Forelimb muscle (tissue), 1 donor: ENCODE measurements around the gene RSKR. TPM values are rescaled to one million over a fixed set of nuclear protein-coding genes. Genes with fewer than 3 reads are reported as not detected.
"Not testable (repeated sequence)": the region's sequence is repeated elsewhere in the genome, so short reads cannot be mapped to it uniquely, and the experiment has no call there.

ENCODE experiments used
- DNase-seq: peaks from one replicate; pipeline ENCODE4 v3.0.0-alpha.2; 2013; ENCODE audit warnings: low read depth
- polyA plus RNA-seq: library from polyadenylated mRNA; unstranded; fragments of 120-200 nt; gene quantifications from one replicate; pipeline ENCODE4 v1.2.1, GENCODE V29; 2013; ENCODE audit not compliant: insufficient read length

The RSKR gene
- polyA plus RNA-seq: 17.3 TPM

- no peak for DNase-seq
These were observed at the start of gene RSKR for GRCh38 chr17:28613931-28614381. TSS of gene RSKR (minus strand) at chr17:28614185. CDS start at chr17:28614161, 24 bp downstream.

GRCh38 chr17:28663723-28664122, 49.7 kb upstream of the RSKR start:
- DNase-seq: no peak

GRCh38 chr17:28662527-28662829, 48.5 kb upstream of the RSKR start:
- no peak for DNase-seq

- DNase-seq: peak; percentile 62
These were observed 47.9 kb upstream of the RSKR start, which contains the start of the genes SDF2 and SUPT6H for GRCh38 chr17:28661635-28662526. TSS of gene SDF2 (minus strand) at chr17:28661906. CDS start at chr17:28661876, 30 bp downstream. TSS of gene SUPT6H (plus strand) at chr17:28662205. CDS start at chr17:28673402, 11,197 bp downstream.

- DNase-seq: not testable (repeated sequence)
These were observed 45.5 kb upstream of the RSKR start for GRCh38 chr17:28659497-28659881.

GRCh38 chr17:28658766-28659496, 44.9 kb upstream of the RSKR start:
- DNase-seq: not testable (repeated sequence)

- DNase-seq: not testable (repeated sequence)
These were observed 44.4 kb upstream of the RSKR start for GRCh38 chr17:28658342-28658741.

- no peak for DNase-seq
These were observed 43.8 kb upstream of the RSKR start for GRCh38 chr17:28657756-28658155.

GRCh38 chr17:28655160-28655559, 41.2 kb upstream of the RSKR start:
- DNase-seq: no peak

GRCh38 chr17:28648698-28649097, 34.7 kb upstream of the RSKR start:
- no peak for DNase-seq

GRCh38 chr17:28646039-28646754, 32.2 kb upstream of the RSKR start:
- no peak for DNase-seq

- DNase-seq: no peak
These were observed 31.6 kb upstream of the RSKR start for GRCh38 chr17:28645576-28645939.

- peak; percentile 87 for DNase-seq
These were observed 31.0 kb upstream of the RSKR start, which contains the start of gene BLTP2 for GRCh38 chr17:28644787-28645575. TSS of gene BLTP2 (minus strand) at chr17:28645158. CDS start at chr17:28645056, 102 bp downstream.

- no peak for DNase-seq
These were observed 30.2 kb upstream of the RSKR start for GRCh38 chr17:28643983-28644786.

GRCh38 chr17:28641579-28641978, 27.6 kb upstream of the RSKR start:
- DNase-seq: no peak

GRCh38 chr17:28635506-28635905, 21.5 kb upstream of the RSKR start:
- DNase-seq: no peak

- no peak for DNase-seq
These were observed 20.4 kb upstream of the RSKR start for GRCh38 chr17:28634206-28634865.

- DNase-seq: no peak
These were observed 12.8 kb upstream of the RSKR start for GRCh38 chr17:28626818-28627217.

GRCh38 chr17:28624148-28624547, 10.2 kb upstream of the RSKR start:
- no peak for DNase-seq

- DNase-seq: no peak
These were observed 9.7 kb upstream of the RSKR start for GRCh38 chr17:28623696-28624095.
